Measurements from ENCODE around the gene CHRM2. TPM values are rescaled to one million over a fixed set of nuclear protein-coding genes. Genes with fewer than 3 reads are reported as not detected.

CHRM2 gene
- total RNA-seq, 1 donor: 26.4 TPM

DNA sequence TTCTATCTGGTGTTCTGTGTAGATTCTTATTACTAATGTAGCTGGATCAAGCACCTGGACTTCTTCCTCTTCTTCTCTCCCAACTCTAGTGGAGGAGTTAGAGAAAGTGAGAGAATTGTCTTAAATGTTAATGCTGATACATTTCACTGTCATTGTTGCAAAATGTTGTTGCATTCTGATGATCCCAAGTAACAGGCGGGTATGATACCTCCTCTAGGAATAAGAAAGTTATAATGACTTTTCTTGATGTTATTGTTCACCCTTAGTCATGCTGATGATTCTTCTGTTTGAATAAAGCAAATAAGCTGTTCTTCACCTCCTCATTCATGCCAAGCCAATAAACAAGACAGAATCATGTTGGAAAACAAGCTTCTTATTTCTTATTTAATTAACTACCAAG is 9.1 kb downstream of the CHRM2 start:
- no peak for DNase-seq (ENCODE audit: low read depth)
- TF ChIP-seq, protein P1, sequence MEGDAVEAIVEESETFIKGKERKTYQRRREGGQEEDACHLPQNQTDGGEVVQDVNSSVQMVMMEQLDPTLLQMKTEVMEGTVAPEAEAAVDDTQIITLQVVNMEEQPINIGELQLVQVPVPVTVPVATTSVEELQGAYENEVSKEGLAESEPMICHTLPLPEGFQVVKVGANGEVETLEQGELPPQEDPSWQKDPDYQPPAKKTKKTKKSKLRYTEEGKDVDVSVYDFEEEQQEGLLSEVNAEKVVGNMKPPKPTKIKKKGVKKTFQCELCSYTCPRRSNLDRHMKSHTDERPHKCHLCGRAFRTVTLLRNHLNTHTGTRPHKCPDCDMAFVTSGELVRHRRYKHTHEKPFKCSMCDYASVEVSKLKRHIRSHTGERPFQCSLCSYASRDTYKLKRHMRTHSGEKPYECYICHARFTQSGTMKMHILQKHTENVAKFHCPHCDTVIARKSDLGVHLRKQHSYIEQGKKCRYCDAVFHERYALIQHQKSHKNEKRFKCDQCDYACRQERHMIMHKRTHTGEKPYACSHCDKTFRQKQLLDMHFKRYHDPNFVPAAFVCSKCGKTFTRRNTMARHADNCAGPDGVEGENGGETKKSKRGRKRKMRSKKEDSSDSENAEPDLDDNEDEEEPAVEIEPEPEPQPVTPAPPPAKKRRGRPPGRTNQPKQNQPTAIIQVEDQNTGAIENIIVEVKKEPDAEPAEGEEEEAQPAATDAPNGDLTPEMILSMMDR (IDR thresholded peaks at IDR 0.05; ENCODE audit: insufficient read depth, low read length): no peak
- H3K4me3 ChIP-seq (ENCODE audit: low read depth, low read length): no peak overlapping the region

- TF ChIP-seq, protein P1 (IDR thresholded peaks at IDR 0.05; ENCODE audit: insufficient read depth, low read length): no peak
- H3K4me3 ChIP-seq (ENCODE audit: low read depth, low read length): no peak overlapping the region
- DNase-seq (ENCODE audit: low read depth): no peak
These were observed 9.5 kb downstream of the CHRM2 start for GRCh38 chr7:136877990-136878389.

GRCh38 chr7:136878878-136879277 is 10.4 kb downstream of the CHRM2 start:
- DNase-seq (ENCODE audit: low read depth): no peak
- TF ChIP-seq, protein P1 (IDR thresholded peaks at IDR 0.05; ENCODE audit: insufficient read depth, low read length): no peak
- H3K4me3 ChIP-seq (ENCODE audit: low read depth, low read length): no peak overlapping the region

DNA sequence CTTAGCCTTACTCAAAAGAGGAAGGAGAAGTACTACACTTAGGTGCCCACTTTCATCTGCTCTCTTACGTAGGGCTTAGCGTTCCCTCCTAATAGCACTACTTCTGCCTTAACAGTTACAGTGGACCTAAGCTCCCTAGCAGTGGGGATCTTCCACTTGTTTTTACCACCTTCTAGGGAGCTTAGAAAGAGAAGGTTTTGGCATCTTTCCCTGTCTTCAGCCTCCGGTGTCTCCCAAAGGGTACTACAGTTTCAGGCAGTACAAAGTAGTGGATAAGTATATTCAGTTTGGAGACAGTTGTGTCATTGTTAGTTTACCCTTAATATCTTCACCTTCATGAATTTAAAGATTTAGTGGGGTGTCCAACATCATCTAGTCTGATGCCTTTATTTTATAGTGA is 14.6 kb downstream of the CHRM2 start:
- TF ChIP-seq, protein P1 (IDR thresholded peaks at IDR 0.05; ENCODE audit: insufficient read depth, low read length): no peak
- H3K4me3 ChIP-seq (ENCODE audit: low read depth, low read length): no peak overlapping the region
- DNase-seq (ENCODE audit: low read depth): no peak

- TF ChIP-seq, protein P1 (IDR thresholded peaks at IDR 0.05; ENCODE audit: insufficient read depth, low read length): no peak
- no peak for DNase-seq (ENCODE audit: low read depth)
- H3K4me3 ChIP-seq (ENCODE audit: low read depth, low read length): no peak overlapping the region
These were observed 16.0 kb downstream of the CHRM2 start for GRCh38 chr7:136884492-136884891.

DNA sequence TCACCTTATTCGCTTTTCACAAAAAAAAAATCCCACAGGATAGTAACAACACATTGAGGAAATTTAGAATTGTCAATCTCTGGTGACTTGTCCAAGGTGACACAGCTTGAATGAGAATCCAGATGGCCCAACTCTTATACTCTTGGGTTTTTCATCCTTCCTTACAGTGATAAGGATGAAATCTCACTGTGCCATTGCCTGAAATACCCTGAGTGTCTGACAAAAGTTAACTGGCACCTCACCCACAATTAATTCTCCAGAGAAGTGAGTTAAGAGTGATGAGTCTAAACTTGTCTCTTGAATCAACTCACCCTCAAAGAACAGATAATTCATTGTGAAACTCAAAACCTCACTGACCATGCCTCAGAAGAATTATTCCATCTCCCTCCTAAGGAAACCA is 18.9 kb downstream of the CHRM2 start:
- no peak for DNase-seq (ENCODE audit: low read depth)
- TF ChIP-seq, protein P1 (IDR thresholded peaks at IDR 0.05; ENCODE audit: insufficient read depth, low read length): no peak

GRCh38 chr7:136890399-136890798 is 21.9 kb downstream of the CHRM2 start:
- no peak overlapping the region for H3K4me3 ChIP-seq (ENCODE audit: low read depth, low read length)
- DNase-seq (ENCODE audit: low read depth): no peak
- TF ChIP-seq, protein P1 (IDR thresholded peaks at IDR 0.05; ENCODE audit: insufficient read depth, low read length): no peak

More for the DNA sequence above, 18.9 kb downstream of the CHRM2 start:
- H3K4me3 ChIP-seq (ENCODE audit: low read depth, low read length): no peak overlapping the region

All from fibroblast of the aortic adventitia (primary cell).